ENCODE data around the gene MFSD2B.

- TF ChIP-seq CTCF (conservative IDR thresholded peaks at IDR 0.05 in 1 of 2, IDR thresholded peaks at IDR 0.05 in 1 of 2; ENCODE audit: low read depth in 1 of 2, low read length in 2 of 2) (no peak), EZH2 (IDR thresholded peaks at IDR 0.05; ENCODE audit: low read length, missing control alignments) (no peak)
These were observed 2.2 kb upstream of the MFSD2B start for GRCh38 chr2:24007693-24008092.

Data from fibroblast of lung (primary cell).